ENCODE results near the gene DMD.

Gene DMD

DNA sequence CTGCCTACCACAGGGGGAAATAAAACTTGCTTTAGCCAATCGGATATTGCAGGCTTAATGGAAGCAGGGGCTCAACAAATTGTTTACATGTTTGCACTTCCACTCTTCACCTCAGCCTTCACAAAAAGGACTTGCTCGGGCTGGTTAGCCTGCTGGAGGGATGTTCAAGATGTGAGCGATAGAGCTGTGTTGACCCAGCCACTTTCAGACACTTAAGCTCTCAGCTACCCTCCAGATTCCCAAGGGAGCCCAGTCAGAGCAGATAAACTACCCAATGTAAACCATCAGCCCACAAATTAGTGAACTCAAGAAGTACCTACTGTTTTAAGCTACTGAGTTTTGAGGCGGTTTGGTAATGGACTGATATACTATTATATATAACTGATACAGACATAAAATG is 1631.1 kb downstream of the DMD start:
- TF ChIP-seq, protein P1, sequence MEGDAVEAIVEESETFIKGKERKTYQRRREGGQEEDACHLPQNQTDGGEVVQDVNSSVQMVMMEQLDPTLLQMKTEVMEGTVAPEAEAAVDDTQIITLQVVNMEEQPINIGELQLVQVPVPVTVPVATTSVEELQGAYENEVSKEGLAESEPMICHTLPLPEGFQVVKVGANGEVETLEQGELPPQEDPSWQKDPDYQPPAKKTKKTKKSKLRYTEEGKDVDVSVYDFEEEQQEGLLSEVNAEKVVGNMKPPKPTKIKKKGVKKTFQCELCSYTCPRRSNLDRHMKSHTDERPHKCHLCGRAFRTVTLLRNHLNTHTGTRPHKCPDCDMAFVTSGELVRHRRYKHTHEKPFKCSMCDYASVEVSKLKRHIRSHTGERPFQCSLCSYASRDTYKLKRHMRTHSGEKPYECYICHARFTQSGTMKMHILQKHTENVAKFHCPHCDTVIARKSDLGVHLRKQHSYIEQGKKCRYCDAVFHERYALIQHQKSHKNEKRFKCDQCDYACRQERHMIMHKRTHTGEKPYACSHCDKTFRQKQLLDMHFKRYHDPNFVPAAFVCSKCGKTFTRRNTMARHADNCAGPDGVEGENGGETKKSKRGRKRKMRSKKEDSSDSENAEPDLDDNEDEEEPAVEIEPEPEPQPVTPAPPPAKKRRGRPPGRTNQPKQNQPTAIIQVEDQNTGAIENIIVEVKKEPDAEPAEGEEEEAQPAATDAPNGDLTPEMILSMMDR (IDR thresholded peaks at IDR 0.05; ENCODE audit: low read depth, low read length), result no peak
- TF ChIP-seq POLR2A (IDR thresholded peaks at IDR 0.05; ENCODE audit: extremely low read depth, insufficient read length), result no peak
- TF ChIP-seq, protein P2, sequence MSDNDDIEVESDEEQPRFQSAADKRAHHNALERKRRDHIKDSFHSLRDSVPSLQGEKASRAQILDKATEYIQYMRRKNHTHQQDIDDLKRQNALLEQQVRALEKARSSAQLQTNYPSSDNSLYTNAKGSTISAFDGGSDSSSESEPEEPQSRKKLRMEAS (IDR thresholded peaks at IDR 0.05; ENCODE audit: low read depth, low read length), result no peak
- no peak for DNase-seq (ENCODE audit: low read depth)

DNA sequence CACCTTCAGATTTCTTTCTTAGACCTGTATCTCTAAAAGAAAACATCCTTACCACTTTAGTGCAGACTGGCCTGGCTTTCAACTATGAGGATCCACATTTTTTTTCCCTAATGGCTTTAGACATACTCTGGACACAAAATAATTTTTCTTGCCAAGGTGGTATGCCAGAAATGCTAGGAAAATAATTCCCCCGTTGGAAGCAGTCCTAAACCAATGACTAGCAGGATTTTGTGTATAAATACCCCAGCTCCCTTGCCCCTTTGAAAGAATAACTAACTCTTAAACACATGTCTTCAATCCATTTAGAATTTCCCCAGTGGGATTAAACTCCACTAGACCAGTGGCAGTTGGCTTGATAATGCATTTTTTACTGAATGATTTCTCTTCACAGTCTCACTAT is 1639.0 kb downstream of the DMD start:
- DNase-seq (ENCODE audit: low read depth), result no peak
- TF ChIP-seq POLR2A (IDR thresholded peaks at IDR 0.05; ENCODE audit: extremely low read depth, insufficient read length), result no peak
- no peak overlapping the region for H3K4me3 ChIP-seq (ENCODE audit: low read depth, low read length)

More for the DNA sequence above, 1631.1 kb downstream of the DMD start:
- H3K4me3 ChIP-seq (ENCODE audit: low read depth, low read length), result no peak overlapping the region

DNA sequence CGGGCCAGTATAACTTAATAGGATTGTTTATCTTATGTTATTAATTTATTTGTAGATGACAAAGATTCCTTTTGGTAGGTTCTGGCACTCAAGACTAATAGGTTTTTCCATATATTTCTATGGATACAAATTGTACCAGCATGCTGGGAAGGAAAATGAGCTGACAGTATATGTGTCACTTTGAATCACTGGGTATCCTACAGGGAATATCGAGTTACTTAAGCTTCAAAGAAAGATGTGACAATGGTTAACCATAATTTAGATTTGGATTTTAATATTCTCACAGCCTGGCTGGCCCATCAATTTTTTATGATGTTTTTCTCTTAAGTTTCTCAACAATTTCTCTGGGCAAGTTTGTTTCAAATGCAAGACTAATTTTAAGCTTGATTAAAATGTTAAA is 1640.7 kb downstream of the DMD start:
- TF ChIP-seq, protein P1 (IDR thresholded peaks at IDR 0.05; ENCODE audit: low read depth, low read length), result no peak
- no peak for TF ChIP-seq POLR2A (IDR thresholded peaks at IDR 0.05; ENCODE audit: extremely low read depth, insufficient read length)
- TF ChIP-seq, protein P2 (IDR thresholded peaks at IDR 0.05; ENCODE audit: low read depth, low read length), result no peak
- no peak for TF ChIP-seq MYC (IDR thresholded peaks at IDR 0.05; ENCODE audit: low read depth, low read length)
- DNase-seq (ENCODE audit: low read depth), result no peak
- no peak overlapping the region for H3K4me3 ChIP-seq (ENCODE audit: low read depth, low read length)

DNA sequence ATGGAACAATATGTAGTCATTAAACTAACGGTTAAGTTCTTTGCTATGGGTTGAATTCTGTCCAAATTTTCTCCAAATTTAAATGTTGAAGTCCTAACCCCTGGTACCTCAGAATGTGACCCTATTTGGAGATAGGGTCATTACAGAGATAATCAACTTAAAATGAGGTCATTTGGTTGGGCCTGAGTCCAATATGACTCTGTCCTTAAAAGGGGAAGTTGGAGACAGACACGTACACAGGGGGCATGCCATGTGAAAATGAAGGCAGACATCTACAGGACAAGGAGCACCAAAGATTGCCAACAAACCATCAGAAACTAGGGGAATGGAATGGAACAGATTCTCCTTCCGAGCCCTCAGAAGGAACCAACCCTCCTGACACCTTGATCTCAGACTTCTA is 1647.6 kb downstream of the DMD start:
- TF ChIP-seq POLR2A (IDR thresholded peaks at IDR 0.05; ENCODE audit: extremely low read depth, insufficient read length) (no peak), MYC (IDR thresholded peaks at IDR 0.05; ENCODE audit: low read depth, low read length) (no peak)
- TF ChIP-seq, protein P2 (IDR thresholded peaks at IDR 0.05; ENCODE audit: low read depth, low read length), result no peak
- TF ChIP-seq, protein P1 (IDR thresholded peaks at IDR 0.05; ENCODE audit: low read depth, low read length), result no peak
- peak; percentile 2 for DNase-seq (ENCODE audit: low read depth)
- no peak overlapping the region for H3K4me3 ChIP-seq (ENCODE audit: low read depth, low read length)

DNA sequence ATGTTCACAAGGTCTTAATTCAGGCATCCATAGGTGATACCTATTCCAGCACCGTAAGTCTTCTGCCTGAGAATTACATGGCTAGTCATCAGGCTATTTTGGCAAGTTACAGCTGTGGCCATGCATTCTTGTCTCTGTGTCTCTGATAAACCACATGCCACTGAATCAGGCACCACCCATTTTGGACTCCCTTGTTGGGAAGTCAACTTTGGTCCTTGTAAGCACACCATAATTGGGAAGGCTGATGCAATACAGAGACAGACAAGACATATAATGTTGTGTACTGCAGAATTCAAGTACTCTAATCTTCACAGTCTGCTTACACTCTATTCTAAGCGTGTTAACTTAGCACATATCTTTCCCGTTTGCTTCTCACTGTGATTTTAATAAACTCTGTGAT is 1655.8 kb downstream of the DMD start:
- TF ChIP-seq MYC (IDR thresholded peaks at IDR 0.05; ENCODE audit: low read depth, low read length), result no peak
- TF ChIP-seq, protein P1 (IDR thresholded peaks at IDR 0.05; ENCODE audit: low read depth, low read length), result no peak
- DNase-seq (ENCODE audit: low read depth), result no peak
- no peak overlapping the region for H3K4me3 ChIP-seq (ENCODE audit: low read depth, low read length)

DNA sequence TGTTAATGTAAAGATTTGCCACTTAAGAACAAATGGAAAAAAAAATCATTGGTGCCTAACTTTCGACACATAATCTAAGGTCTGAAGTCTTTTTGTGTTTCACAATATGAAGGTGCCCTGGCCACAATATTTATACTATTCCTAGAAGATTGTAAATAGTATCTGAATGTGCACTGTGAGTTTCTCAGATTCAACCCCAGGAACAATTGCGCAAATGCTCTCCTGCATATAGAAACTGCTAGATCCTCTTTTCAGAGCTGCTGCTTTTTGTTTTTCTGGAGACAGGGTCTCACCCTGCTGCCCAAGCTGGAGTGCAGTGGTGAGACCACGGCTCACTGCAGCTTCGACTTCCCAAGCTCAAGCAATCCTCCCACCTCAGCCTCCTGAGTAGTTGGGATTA is 1659.4 kb downstream of the DMD start:
- no peak overlapping the region for H3K4me3 ChIP-seq (ENCODE audit: low read depth, low read length)
- DNase-seq (ENCODE audit: low read depth), result peak; percentile 2
- TF ChIP-seq MYC (IDR thresholded peaks at IDR 0.05; ENCODE audit: low read depth, low read length), result no peak
- TF ChIP-seq, protein P2 (IDR thresholded peaks at IDR 0.05; ENCODE audit: low read depth, low read length), result no peak
- no peak for TF ChIP-seq POLR2A (IDR thresholded peaks at IDR 0.05; ENCODE audit: extremely low read depth, insufficient read length)
- TF ChIP-seq, protein P1 (IDR thresholded peaks at IDR 0.05; ENCODE audit: low read depth, low read length), result no peak

Data from NB4 (cell line).